ENCODE results near the gene ZNF653. TPM values are rescaled to one million over a fixed set of nuclear protein-coding genes. Genes with fewer than 3 reads are reported as not detected.

The ZNF653 gene
- total RNA-seq, 1 donor: 5.9 TPM

DNA sequence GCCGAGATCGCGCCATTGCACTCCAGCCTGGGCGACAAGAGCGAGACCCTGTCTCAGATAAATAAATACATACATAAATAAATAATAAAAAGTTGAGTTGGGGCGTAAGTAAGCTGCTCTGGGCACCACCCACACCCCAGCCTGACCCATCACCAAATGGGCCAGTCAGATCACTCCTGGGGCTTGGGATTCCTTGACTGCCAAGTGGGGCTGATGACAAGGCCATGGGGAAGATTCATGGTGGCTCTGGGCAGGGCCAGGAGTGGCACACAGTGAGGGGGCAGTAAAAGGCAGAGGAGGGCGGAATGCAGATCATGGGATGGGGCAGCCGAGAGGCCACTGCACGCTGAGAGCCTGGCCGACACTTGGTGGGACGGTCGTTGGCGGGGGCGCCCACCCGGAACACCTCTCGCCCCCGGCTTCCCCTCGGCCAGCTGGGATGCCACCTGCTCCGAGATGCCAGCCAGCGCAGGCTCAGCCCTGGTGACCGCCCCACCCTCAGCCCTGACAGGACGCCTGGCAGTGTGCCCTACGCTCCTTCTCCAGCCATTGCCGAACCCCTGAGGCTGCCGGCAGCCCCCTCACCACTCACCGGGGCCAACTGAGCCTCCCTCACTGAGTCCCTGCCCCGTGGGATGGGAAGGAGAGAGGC lies 10.9 kb downstream of the ZNF653 start:
- no peak overlapping the region for H3K4me3 ChIP-seq (ENCODE audit: low read depth, low read length)
- TF ChIP-seq, protein P1, sequence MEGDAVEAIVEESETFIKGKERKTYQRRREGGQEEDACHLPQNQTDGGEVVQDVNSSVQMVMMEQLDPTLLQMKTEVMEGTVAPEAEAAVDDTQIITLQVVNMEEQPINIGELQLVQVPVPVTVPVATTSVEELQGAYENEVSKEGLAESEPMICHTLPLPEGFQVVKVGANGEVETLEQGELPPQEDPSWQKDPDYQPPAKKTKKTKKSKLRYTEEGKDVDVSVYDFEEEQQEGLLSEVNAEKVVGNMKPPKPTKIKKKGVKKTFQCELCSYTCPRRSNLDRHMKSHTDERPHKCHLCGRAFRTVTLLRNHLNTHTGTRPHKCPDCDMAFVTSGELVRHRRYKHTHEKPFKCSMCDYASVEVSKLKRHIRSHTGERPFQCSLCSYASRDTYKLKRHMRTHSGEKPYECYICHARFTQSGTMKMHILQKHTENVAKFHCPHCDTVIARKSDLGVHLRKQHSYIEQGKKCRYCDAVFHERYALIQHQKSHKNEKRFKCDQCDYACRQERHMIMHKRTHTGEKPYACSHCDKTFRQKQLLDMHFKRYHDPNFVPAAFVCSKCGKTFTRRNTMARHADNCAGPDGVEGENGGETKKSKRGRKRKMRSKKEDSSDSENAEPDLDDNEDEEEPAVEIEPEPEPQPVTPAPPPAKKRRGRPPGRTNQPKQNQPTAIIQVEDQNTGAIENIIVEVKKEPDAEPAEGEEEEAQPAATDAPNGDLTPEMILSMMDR (IDR thresholded peaks at IDR 0.05; ENCODE audit: insufficient read depth, low read length): no peak
- no peak for DNase-seq (ENCODE audit: low read depth)

DNA sequence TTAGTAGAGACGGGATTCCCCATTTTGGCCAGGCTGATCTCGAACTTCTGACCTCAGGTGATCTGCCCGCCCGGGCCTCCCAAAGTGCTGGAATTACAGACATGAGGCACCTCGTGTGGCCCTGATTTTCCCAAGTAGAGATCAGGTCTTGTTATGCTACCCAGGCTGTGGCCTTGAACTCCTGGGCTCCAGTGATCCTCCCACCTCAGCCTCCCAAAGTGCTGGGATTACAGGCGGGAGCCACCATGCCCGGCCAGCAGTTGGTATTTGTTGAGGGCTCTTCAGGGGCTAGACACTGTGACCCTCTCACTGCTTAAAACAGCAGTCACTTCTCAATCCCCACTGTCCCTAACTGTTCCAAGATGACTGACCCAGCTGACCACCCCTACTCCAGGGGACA lies 16.3 kb downstream of the ZNF653 start:
- TF ChIP-seq, protein P1 (IDR thresholded peaks at IDR 0.05; ENCODE audit: insufficient read depth, low read length): no peak
- H3K4me3 ChIP-seq (ENCODE audit: low read depth, low read length): no peak overlapping the region
- DNase-seq (ENCODE audit: low read depth): no peak

DNA sequence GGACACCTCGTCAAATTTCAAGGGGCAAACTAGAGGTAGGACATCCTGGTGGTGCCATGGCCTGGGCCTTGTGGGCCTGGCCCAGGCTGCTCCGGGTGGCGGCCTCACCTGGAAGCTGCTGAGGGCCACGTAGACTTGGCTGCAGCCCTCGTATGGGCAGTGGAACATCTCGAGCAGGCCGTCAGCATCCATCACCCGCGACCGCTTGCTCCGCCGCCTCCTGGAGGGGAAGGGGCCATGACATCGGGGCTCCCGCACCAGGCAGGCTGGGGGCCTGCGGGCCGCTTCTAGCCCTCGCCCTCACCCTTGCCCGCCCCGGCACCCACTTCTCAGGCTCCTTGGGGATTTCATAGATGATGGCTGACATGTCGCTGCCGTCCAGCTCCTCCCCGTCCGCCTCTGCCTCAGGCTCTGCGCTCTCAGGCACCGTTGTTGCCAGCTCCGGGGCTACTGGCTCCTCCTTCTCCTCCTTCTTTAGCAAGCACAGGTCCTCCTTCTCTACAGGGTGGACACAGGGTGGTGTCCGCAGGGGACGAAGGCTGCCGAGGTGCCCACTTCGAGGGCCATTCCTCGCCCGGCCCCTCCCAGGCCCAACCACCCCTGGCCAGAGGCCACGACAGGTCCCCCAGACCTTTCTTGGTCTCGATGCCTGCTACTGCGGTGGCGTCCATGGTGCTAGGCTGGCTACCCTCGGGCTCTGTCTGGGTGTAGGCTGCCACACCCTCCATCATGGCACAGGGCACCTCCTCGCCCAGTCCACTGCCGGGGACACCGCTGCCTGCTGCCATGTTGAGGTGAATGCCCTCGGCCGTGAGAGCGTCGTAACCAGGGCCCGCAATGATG lies 18.8 kb downstream of the ZNF653 start:
- TF ChIP-seq, protein P1 (IDR thresholded peaks at IDR 0.05; ENCODE audit: insufficient read depth, low read length): no peak
- no peak for DNase-seq (ENCODE audit: low read depth)
- no peak overlapping the region for H3K4me3 ChIP-seq (ENCODE audit: low read depth, low read length)

DNA sequence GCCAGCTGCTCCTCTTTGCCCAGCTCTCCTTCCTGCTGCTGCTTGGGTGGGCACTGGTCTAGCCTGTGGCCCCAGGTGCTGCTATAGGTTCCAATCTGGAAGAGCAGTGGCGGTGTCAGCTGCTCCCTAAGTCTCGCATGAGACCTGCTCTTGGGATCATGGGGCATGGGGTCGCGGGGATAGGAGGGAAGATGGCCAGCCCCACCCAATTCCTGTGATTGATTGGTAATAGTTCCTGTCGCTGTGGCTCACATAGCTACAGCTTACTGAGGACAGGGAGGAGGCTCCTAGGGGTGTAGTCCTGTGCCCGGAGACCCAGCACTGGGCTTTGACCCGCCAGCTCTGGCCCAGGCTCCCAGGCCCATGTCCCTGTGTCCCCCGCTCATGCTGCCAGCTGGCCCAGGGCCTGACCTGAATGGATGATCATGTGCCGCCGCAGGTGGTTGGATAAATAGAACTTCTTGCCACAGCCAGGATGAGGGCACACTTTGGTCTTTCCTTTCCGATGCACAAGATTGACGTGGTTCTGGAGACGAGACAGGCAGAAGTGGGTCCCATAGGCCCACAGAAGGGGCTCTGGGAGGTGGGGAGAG lies 20.3 kb downstream of the ZNF653 start:
- TF ChIP-seq, protein P1 (IDR thresholded peaks at IDR 0.05; ENCODE audit: insufficient read depth, low read length): no peak
- no peak overlapping the region for H3K4me3 ChIP-seq (ENCODE audit: low read depth, low read length)
- DNase-seq (ENCODE audit: low read depth): no peak

DNA sequence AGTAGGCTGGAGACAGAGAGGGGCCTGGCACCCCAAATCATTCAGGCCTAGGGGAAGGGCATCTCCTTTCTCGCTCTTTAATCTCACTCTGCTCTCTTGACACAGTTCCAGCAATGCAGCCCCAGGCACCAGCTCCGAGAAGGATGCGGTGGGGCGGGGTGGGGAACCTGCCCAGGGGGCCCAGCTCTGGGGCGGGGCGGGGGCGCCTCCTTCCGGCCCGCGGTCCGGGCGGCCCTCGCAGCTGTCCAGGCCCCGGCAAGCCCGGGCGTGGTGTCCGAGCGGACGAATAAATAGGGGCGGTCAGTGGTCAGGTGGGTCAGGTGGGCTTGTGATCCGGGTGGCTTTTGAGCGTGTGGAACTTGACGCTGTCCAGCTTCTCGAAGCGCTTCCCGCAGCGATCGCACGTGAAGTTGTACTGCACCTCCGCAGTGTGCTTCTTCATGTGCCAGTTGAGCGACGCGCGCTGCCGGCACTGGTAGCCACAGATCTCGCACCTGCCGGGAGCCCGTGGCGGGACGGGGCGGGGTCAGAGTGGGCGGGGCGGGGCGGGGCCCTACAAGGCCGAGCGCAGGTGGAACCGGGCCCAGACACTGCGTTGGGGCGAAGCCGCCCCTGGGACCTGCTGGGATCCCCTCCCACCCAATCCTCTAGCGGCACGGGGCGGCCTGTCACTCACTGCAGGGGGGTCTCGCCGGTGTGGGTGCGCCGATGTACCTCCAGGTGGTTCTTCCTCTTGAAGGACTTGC lies 22.1 kb downstream of the ZNF653 start:
- H3K4me3 ChIP-seq (ENCODE audit: low read depth, low read length): no peak overlapping the region
- TF ChIP-seq, protein P1 (IDR thresholded peaks at IDR 0.05; ENCODE audit: insufficient read depth, low read length): no peak
- DNase-seq (ENCODE audit: low read depth): no peak

DNA sequence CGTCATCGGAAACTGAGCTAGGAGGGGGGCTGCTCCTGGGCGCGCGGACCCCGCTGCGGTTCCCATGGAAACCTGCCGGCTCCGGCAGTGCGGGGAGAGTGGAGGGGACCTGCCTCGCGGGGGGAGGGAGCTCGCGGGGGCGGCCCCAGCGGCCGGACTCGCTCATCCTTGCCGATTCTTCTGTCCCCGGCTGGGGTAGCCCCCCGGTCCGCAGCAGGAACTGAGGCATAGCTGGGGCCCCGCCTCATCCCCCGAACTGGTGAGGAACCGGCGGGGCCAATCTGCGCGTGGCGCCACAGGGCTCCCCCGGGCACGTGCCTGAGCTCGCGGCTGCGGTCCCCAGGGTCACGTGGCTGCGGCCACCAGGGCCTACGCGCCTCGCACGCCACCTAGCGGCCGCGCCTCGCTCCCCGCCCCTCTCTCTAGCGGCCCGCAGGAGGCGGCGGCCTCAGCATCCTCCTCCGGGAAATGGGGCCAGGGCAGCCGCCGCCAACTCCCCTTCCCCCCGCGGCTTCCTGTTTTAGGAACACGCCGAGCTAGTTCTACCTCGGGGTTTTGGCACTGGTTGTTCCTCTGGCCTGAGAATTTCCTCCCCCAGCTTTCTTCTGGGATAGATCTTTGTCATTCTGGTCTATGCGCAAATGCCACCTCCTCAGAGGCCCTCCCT lies 23.1 kb downstream of the ZNF653 start:
- TF ChIP-seq, protein P1 (IDR thresholded peaks at IDR 0.05; ENCODE audit: insufficient read depth, low read length): peak; percentile 60
- DNase-seq (ENCODE audit: low read depth): peak; percentile 66
- H3K4me3 ChIP-seq (ENCODE audit: low read depth, low read length): peak overlapping the region; percentile 52
